Middle frontal gyrus (tissue), 1 donor: ENCODE data around the gene COL1A1.

Source experiments
- DNase-seq: peaks from one replicate; pipeline ENCODE4 v3.0.0-alpha.2; 2015; ENCODE audit warnings: low spot score; ENCODE audit errors: extremely low spot score

The COL1A1 gene

GRCh38 chr17:50157891-50158290, 43.5 kb downstream of the COL1A1 start:
- no peak for DNase-seq

- DNase-seq, result no peak
These were observed 46.2 kb downstream of the COL1A1 start for GRCh38 chr17:50155115-50155819.

GRCh38 chr17:50154604-50155003, 46.8 kb downstream of the COL1A1 start:
- DNase-seq, result no peak

- DNase-seq, result no peak
These were observed 47.5 kb downstream of the COL1A1 start for GRCh38 chr17:50153650-50154575.

- DNase-seq, result no peak
These were observed 48.7 kb downstream of the COL1A1 start for GRCh38 chr17:50152736-50153135.

- DNase-seq, result peak; percentile 84
These were observed 49.4 kb downstream of the COL1A1 start for GRCh38 chr17:50151937-50152547.

GRCh38 chr17:50151041-50151936, 50.1 kb downstream of the COL1A1 start:
- DNase-seq, result peak; percentile 76

- no peak for DNase-seq
These were observed 50.9 kb downstream of the COL1A1 start, which contains the start of gene PPP1R9B for GRCh38 chr17:50150354-50151040. Gene PPP1R9B (minus strand): TSS chr17:50150677. CDS start chr17:50150513, 164 bp downstream.

GRCh38 chr17:50149417-50150353, 51.7 kb downstream of the COL1A1 start:
- DNase-seq, result no peak

GRCh38 chr17:50149091-50149416, 52.4 kb downstream of the COL1A1 start:
- DNase-seq, result no peak

GRCh38 chr17:50148226-50149090, 53.0 kb downstream of the COL1A1 start:
- DNase-seq, result no peak

GRCh38 chr17:50147841-50148225, 53.6 kb downstream of the COL1A1 start:
- no peak for DNase-seq

GRCh38 chr17:50146927-50147665, 54.3 kb downstream of the COL1A1 start:
- no peak for DNase-seq

- no peak for DNase-seq
These were observed 55.1 kb downstream of the COL1A1 start for GRCh38 chr17:50146230-50146926.

- no peak for DNase-seq
These were observed 55.8 kb downstream of the COL1A1 start for GRCh38 chr17:50145532-50146229.

- no peak for DNase-seq
These were observed 56.4 kb downstream of the COL1A1 start for GRCh38 chr17:50144845-50145531.
